Measurements from ENCODE around the gene KRTAP5-1.

KRTAP5-1 gene

DNA sequence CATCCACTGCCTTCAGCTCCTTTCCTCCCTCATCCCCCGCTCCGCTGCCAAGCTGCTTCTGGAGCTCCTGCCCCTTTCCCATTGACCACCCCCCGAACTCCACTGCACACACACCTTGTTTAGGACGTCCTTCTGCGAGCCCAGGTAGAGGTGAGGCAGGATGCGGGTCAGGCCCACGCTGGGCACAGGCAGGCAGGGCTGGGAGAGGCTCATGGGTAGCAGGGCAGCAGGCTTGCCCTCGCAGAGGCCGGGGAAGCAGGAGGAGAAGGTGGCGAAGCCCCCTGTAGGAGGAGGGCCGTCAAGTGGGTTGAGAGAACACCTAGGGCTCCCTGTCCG, 26.3 kb downstream of the KRTAP5-1 start:
- no peak for DNase-seq

- DNase-seq: no peak
Observed at GRCh38 chr11:1557904-1558774, 26.9 kb downstream of the KRTAP5-1 start.

DNA sequence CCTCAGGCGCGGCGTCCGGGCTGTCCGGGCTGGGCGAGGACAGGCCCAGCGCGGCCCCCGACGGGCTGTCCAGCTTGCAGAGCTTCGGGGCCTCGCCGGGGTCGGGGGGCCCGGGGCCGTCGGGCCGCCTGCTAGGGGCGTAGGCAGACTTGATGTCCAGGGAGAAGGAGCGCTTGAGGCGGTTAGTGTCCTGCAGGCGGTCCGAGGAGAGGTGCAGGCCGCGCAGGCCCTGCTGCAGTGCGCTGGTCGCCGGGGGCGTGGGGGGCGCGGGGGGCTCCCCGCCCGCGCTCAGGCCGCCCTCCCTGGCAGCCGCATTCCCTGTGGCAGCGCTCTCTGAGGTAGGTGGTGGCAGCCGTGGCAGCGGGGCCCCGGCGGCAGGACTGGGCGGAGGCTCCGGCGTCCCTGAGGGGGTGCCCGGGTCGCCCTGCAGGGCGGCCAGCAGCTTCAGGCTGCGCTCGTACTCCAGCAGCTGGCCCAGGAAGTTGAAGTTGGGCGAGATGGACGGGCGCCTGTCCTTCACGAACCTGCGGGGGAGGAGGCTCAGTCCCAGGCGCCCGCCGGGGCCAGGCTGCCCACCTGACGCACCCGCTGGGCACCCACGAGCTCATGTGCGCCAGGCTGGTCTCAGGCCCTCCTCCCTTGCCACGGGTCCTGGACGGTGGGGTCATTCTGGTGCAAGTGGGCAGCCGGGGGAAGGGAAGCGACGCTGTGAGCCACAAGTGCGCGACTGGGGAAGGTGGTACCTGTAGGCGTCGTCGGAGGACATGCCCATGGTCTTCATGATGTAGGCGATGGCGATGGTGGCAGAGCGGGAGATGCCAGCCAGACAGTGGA, 27.8 kb downstream of the KRTAP5-1 start:
- no peak for DNase-seq

GRCh38 chr11:1556278-1556902, 28.7 kb downstream of the KRTAP5-1 start:
- no peak for DNase-seq

GRCh38 chr11:1555713-1556153, 29.4 kb downstream of the KRTAP5-1 start:
- no peak for DNase-seq

- DNase-seq: no peak
Observed at GRCh38 chr11:1554981-1555712, 29.9 kb downstream of the KRTAP5-1 start.

DNA sequence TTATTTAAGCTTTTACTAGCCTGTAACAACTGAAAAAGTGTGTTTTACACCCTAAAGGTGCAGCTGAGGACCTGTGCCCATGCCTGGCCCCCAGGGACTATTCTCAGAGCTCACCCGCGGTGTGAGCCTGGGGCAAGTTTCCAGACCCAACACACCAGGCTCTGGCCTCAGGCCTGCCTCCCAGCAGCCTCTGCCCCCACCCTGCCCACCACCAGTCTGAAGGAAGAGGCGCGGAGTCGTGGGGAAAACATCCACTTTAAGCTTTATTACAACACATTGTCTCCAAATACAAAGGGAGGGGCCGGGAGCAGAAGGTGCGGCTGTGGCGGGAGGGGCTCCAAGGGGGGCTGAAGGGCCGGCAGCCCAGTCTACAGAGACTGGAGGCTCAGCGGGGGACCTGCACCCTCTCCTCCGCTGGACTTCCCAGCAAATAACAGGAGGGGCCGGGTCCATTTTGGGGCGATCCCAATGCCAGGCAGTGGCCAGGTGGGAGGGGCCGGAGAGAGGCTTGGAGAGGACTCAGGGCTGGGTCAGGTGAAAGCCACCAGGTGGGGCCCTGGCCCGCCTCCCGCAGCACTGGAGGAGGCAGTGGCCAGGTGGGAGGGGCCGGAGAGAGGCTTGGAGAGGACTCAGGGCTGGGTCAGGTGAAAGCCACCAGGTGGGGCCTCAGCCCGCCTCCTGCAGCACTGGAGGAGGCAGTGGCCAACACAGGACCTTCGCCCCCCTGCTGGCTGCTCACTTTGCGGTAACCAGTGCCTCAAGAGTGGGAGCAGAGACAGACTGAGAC, 31.1 kb downstream of the KRTAP5-1 start:
- DNase-seq: no peak

GRCh38 chr11:1549338-1550330, 35.4 kb downstream of the KRTAP5-1 start:
- DNase-seq: no peak

- peak; percentile 24 for DNase-seq
Observed at GRCh38 chr11:1548221-1549070, 36.6 kb downstream of the KRTAP5-1 start.

DNA sequence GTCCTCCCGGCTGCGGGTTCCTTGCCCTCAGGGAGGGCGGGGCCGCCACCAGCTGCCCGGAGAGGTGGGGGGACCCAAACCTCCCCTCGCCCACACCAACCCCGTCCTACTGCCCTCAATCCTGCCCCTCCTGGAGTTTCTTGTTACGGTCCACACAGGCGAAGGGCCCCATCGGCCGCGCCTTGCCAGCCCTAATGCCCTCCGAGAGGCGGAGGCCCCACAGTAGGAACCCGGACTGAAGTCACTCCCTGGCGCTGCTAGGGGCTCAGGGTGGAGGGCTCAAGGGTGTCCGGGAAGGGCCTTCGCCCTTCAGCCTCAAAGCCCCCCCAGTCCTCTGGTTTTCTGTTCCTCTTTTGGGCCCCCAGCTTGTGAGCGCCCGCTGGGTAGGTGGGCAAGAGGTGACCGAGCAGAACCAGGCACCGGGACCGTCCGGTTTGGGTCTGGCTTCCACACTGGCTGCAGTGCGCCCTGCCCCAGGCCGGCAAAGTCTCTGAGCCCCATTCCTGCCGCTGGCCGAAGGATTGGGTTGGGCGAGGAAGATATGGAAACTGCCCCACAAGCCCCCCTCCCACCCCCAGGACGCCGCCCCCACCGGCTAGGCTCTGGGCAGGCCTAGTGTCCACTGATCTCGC, 37.5 kb downstream of the KRTAP5-1 start:
- no peak for DNase-seq

GRCh38 chr11:1546536-1547466, 38.3 kb downstream of the KRTAP5-1 start:
- peak; percentile 58 for DNase-seq

DNA sequence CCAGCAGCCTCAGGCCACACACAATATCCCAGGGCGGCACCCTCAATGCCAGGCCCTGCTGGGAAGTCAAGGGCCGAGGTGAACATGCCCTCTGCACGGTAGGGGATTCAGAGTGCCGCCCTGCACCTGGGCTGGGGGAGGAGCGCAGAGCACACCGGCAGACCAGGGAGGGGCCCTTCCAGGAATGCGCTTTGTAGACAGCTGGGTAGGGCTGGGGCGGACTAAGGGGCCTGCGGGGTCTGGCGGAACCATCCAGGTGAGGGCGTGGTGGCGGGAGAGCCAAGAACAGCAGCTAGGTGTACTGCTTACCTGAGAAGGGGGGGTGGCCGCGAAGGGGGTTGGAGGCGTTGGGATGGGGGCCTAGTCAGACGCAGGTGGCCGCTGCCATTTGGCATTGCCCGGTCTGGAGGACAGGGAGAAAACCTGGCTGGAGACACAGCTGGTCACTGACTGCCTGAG, 39.0 kb downstream of the KRTAP5-1 start:
- peak; percentile 34 for DNase-seq

DNA sequence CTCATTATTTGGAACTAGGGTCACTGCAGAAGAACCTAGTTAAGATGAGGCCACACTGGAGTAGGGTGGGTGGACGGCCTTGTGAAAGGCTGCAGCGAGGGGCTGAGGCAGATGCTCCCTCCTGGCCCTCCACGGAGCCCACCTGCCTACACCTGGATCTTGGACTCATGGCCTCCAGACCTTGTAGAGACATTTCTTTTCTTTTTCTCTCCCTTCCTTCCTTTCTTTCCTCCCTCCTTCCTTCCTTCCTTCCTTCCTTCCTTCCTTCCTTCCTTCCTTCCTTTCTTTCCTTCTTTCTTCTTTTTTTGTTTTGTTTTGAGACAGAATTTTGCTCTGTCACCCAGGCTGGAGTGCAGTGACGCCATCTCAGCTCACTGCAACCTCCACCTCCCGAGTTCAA, 39.7 kb downstream of the KRTAP5-1 start:
- DNase-seq: no peak

DNA sequence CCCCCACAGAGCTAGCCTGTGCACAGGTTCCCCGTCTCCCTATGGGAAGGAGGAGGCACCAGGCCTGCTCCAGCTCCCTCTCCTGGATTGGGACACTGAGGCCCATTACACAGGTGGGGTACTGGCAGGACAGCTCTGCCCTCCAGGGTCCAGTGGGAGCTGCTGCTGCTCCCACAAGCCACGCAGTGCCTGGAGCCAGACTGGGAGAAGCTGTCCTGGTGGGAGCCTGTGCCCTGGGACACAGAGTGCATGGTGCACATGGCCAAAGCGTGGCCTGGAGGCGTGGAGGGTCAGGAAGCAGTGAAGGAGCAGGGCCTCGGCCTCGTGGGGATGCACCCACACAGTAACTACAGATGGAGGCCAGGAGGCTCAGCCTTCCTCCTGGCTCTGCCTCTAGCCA, 40.5 kb downstream of the KRTAP5-1 start:
- no peak for DNase-seq

- DNase-seq: no peak
Observed at GRCh38 chr11:1543606-1544263, 41.3 kb downstream of the KRTAP5-1 start.

DNA sequence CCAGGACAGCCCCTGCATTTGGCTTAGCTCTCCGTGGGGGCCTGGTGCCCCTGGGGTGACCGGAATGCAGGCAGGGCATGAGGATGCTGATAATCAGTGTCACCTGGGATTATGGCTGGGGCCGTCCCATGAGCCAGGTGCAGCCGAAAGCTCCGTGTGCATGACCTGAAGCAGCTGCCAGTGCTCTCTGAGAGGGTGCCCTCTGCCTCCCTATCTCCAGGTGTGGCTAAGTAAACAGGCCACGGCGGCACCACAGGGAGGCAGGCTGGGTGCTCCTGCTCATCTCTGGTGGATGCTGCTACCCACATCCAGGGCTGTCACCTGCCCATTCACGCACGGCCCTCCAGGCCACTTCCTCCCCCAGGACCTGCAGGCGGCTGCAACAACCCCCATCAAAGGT, 42.8 kb downstream of the KRTAP5-1 start:
- peak; percentile 33 for DNase-seq

DNA sequence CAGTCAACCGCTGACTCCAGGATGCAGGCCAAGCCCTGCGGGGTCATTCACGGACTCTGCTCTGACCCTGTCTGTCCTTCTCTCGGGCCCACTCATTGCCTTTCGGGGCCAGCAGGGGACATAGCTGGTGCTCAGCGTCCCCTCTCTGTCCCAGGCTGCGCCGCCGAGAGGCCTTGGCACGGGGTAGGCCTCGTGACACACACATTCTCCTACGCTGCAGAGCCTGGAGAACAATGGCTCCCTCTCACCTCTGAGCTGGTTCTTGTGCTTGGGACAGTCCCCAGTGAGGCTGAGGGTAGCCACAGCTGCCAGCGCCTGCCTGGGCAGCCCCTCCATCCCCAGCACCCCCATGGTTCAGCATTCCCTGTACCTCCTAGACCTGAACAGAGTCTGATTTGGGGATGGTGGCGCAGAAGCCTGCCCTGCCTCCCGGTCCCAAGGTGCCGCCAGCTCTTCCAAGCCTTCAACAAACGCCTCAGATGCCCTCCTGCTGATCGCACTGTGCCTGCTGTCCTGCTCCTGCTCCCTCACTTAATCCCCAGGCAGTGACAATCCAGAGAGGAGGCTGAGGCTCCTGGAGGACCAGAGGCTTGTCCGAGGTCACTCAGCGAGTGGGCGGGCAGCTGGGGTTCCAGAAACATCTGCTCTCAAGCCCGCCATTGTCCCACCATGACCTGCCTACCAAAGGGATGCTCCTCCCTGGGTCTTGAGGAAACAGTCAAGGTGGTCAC, 43.4 kb downstream of the KRTAP5-1 start:
- no peak for DNase-seq
